GM21381 (cell line): ENCODE data around the gene PRSS36.
"Not testable (repeated sequence)": the region's sequence is repeated elsewhere in the genome, so short reads cannot be mapped to it uniquely, and the experiment has no call there.

Experiments used
- ATAC-seq: cut with Tn5 transposase; IDR thresholded peaks from one replicate; pipeline ENCODE4 v1.9.1; 2021; ENCODE audit warnings: mild to moderate bottlenecking, moderate library complexity; ENCODE audit not compliant: unreplicated experiment

PRSS36 gene

GRCh38 chr16:31149894-31150890 is at the start of gene PRSS36:
TSS of gene PRSS36 (minus strand) at chr16:31150066. CDS start at chr16:31150035, 31 bp downstream.
- ATAC-seq = no peak

DNA sequence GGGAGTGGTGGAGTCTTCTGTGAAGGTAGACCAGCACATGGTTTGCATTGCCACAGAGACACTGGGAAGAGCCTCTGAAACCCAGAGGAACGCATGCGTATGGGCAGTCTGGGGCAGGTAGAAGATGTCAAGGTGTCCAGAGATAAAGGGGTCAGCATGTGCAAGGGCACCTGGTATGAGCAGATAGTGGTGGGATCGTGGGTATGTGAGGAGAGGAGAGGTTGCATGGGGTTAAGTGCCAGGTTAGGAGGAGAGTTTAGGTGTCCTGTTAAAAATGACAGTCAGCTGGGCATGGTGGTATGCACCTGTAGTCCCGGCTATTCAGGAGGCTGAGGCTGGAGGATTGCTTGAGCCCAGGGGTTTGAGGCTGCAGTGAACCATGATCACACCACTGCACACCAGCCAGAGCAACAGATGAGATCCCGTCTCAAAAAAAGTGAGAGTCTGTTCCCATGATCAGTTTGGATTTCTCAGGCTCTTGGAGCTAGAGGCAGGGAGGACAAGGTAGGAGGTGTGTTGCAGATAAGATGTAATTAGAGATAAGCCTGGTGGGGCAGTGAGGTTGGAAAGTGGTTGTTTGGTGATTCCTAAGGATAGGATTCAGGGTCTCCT is 49.7 kb upstream of the PRSS36 start:
- no peak for ATAC-seq

GRCh38 chr16:31198207-31198882 is 48.5 kb upstream of the PRSS36 start:
- ATAC-seq = no peak

DNA sequence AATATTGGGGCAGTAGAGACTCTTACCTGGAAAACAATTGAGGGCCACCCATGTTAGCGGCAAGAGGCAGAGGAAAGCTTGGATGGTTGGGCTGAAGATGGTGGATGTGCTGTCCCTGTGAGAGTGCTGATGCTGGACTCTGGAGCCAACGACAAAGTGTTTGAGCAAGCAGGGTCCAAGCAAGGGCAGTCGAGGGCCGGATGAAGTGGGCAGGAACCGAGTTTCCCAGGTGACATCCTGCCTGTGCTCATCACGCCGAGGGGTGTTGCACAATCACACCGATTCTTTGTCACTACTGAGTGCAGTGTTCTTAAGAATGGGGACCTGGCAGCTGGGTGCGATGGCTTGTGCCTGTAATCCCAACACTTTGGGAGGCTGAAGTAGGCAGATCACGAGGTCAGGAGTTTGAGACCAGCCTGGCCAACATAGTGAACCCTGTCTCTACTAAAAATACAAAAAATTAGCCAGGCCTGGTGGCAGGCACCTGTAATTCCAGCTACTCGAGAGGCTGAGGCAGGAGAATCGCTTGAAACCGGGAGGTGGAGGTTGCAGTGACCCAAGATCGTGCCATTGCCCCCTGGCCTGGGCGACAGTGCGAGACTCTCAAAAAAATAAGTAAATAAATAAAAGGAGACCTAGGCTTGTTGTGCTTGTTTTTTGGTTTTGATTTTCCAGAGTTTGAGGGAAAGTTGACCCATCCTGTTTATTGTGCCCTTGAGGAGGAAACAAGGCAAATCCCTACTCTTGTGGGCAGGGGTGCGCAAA is 46.6 kb upstream of the PRSS36 start:
- no peak for ATAC-seq

GRCh38 chr16:31195861-31196260 is 46.0 kb upstream of the PRSS36 start:
- ATAC-seq = not testable (repeated sequence)

DNA sequence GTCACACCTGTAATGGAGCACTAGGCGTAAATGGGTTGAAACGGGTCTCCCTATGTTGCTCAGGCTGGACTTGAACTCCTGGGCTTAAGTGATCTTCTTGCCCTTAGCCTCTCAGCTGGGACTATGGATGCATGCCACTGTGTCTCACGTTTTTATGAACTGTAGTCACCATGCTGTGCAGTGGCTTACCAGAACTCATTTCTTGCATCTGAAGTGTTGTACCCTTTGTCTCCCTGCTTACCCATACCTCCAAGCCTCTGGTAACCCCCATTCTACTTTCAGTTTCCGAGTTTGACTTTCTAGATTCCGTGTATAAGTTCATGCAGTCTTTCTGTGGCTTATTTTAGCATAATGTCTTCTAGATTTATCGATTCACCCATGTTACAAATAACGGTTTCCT is 45.0 kb upstream of the PRSS36 start:
- no peak for ATAC-seq

DNA sequence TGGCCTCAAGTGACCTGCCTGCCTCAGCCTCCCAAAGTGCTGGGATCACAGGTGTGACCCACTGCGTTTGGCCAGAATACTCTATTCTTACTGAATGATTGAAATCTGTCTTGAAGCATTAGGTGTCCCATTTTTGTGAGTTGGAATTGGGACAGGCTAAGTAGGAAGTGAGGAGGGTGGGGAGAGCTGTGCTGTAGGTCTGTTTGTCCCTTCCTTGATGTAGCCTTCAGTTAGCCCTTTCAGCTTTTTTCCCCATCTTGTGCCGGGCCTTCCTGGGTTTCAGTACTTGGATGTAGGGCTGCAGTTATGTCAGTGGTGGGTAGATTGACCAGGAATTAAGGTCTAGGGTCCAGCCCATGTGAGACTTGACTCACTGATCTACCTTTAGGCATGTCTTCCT is 44.0 kb upstream of the PRSS36 start:
- ATAC-seq = no peak

DNA sequence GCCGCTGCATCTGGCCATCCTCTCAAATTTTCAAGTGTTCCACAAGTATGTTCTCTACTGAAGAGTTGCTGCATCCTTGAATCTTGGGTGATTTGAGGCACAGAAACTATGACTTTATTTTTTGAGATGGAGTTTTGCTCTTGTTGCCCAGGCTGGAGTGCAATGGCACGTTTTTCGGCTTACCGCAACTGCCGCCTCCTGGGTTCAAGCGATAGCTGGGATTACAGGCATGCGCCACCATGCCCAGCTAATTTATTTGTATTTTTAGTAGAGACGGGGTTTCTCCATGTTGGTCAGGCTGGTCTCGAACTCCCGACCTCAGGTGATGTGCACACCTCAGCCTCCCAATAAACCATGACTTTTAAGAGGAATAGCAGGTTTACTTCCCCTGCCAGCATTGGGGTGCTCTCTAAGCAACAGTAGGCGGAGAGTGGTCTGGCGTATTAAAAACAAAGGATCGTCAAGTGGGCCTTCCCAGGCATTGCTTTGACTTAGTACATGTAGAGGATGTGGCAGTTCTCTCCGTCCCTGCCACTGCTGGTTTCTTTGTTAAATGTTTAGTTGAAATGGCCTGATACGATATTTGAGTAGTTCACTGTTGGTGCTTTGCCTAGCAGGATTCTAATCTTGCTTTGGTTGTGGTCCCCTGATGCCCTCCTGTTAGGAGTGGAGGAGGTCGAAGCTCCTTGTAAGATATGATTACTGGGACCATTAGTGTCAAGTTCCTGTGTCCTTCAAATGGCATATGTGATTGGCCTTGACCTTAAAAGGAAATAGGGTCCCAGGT is 43.2 kb upstream of the PRSS36 start:
- no peak for ATAC-seq

DNA sequence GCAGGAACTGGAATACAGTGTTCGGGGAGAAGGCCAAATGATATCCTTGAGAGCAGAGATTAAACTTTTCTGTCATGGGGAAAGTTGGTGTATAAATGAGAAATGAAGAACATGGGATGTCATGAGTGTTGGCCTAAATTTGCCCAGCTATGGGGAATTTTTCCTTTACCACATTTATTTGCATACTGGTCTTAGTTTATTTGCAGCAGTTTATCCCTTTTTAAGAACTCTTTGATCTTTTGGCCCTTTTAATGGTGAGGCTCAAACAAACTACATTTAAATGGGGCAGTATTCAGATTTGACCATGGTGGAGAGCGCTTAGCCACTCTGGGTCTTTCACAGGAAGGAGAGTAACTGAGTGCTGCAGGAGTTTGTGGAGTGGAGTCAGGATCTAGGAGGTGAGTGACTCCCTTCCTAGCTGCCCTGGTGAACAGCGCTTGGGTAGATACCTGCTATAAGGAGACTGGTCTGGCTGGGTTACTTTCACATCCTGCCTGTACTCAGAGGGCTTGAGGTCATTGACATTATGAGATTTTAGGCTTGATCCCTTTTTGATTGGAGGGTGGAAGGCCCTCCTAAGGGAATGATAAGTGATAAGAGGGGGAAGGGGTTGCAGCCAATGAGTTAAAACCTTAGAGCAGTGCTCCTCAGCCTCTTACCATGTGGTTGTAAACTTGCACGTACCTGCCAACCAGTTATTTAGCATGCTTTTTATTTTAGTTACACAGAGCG is 42.0 kb upstream of the PRSS36 start:
- no peak for ATAC-seq

DNA sequence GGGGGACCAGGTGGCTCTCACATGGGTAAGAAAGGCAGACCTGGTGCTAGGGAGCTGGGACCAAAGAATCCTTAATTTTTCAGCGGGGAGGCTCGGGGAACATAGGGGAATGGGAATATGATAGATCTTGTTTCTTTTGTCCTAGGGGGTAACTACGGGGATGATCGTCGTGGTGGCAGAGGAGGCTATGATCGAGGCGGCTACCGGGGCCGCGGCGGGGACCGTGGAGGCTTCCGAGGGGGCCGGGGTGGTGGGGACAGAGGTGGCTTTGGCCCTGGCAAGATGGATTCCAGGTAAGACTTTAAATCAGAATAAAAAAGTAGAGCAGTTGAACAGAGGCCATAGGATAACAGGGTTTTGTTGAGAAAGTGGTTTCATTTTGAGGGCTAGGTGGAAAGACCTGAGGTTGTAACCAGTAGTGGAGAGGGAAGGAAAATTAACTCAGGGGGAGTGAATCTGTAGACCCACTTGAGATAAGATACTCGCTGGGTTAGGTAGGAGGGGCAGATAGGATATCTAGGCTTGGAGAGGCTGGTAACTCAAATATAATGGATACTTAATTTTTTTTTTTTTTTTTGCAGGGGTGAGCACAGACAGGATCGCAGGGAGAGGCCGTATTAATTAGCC is 41.1 kb upstream of the PRSS36 start:
- ATAC-seq = no peak

GRCh38 chr16:31190061-31190460 is 40.2 kb upstream of the PRSS36 start:
- ATAC-seq = no peak

- no peak for ATAC-seq
Measured at GRCh38 chr16:31189412-31189778, 39.5 kb upstream of the PRSS36 start.

- no peak for ATAC-seq
Measured at GRCh38 chr16:31188450-31189411, 38.9 kb upstream of the PRSS36 start.

DNA sequence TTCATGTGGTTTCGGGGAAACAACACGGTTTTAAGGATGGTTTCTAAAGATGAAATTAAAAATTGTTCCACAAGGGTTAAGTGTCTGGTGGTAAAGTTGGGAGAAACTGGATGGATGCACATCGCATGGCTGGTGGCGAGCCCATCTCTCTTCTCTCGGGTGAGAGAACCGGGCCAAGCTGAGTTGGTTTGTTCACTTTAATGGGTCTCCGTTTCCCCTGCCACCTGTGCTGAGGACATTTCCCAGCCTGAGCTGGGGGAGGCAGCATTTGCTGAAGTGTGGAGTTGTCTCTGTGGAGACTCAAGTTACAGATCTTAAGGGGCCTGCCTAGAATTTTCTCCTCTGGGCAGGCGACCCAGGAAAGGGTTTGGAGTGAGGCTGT is 37.9 kb upstream of the PRSS36 start:
- ATAC-seq = no peak

DNA sequence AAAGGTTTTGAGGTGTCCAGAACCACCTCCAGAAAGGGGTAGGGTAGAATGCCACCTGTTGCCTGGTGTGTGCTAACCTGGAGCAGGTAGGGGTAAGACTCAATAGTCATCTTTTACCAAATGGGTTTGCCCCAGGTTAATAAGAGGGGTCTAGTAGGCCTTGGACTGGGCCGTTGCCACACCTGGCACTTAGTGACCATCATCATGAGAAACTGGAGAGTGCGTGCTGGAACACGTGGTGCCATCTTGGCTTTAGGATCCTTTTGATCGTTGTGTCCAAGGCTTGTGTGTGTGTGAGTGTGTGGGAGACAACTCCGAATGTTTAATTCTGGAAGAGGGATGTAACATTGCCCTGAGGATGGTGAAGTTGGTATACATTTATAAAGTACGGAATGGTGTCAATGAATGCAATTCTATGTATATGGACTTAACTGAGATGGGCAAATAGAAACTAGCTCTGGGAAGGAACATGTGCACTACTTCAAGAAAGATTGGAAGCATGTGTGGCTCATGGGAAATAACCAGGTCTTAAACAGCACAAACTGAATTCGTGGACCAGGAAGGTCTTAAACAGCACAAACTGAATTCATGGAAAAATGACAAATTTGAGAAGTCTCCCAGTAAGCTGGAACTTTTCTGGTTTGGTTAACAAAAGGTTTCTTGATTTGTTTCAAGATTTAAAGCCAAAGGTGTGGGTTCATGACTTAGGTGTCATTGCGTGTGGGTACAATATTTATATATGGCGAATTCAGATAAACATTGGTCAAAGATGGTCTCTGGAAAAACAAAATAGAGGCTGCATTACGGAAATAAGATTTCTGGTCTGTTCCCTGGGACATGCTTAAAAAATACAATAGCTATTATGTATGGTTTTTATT is 37.3 kb upstream of the PRSS36 start:
- ATAC-seq = no peak

DNA sequence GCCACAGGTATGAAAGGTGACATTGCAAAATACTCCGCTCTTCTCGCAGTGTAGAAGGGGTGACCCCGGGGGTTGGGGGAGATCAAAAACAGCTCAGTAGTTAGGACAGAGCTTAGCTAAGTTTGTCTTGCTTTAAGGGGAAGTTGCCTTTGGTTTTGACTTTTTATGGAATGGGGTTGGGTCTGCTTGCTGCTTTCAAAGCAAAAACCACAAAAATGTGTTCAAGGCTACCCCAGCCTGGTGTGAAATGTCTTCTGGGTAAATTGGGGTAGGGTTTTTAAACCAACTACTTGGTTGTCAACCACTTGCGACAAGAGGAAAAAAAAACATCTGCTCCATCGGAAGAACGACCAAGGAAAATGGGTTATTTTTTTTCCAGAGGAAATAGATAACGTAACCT is 36.3 kb upstream of the PRSS36 start:
- no peak for ATAC-seq

DNA sequence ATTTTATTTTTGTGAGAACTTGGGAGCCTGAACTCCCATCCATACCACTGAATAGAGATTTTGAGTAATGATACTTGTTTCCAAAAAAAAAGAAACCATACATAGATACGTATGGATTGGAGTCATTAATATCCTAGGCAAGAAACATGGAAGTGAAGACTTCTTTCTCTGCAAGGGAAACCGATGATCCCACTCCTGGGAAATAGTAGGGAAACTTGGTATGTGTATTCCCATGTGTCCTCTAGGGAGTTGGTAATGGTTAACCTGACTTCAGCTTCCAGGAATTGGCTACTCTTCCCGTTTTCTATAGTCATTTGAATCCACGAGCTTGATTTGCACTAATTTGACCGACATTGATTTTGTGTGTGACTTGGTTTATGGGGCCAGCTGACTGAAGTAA is 35.5 kb upstream of the PRSS36 start:
- ATAC-seq = no peak
